ENCODE data around the gene ORAI3.

DNA sequence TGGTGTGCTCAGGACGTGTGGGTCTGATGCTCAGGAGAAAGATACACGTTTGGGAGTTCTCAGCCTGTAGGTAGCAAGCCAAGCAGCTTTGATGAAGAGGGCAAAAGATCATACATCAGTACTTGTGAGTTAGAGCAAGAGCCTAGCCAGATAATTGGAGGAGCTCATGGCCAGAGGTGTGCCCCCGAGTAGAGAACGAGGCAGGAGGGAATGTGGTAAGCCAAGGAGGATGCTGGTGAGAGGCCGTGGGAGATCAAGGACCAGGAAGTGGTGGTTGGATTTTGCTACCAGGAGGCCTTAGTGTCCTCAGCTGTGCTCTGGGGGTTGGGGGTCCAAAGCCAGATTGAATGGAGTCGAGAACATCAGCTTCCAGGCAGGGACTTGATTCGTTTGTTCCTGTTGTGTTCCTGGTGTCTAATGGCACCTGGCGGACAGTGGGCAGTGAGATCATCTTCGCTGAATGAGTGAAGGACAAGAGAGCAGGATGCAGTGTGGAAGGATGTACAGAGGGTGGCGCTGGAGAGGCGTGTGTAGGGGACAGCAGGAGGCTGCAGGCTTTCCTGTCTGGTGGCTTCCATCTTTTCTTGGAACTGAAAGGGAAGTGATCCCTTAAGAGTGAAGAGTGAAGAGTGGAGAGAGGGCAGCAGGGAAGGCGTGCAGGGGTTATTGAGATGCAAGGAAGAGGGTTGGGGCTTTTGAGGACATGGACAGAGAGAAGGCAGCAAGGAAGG, 13.9 kb upstream of the ORAI3 start:
- TF ChIP-seq, protein P1, sequence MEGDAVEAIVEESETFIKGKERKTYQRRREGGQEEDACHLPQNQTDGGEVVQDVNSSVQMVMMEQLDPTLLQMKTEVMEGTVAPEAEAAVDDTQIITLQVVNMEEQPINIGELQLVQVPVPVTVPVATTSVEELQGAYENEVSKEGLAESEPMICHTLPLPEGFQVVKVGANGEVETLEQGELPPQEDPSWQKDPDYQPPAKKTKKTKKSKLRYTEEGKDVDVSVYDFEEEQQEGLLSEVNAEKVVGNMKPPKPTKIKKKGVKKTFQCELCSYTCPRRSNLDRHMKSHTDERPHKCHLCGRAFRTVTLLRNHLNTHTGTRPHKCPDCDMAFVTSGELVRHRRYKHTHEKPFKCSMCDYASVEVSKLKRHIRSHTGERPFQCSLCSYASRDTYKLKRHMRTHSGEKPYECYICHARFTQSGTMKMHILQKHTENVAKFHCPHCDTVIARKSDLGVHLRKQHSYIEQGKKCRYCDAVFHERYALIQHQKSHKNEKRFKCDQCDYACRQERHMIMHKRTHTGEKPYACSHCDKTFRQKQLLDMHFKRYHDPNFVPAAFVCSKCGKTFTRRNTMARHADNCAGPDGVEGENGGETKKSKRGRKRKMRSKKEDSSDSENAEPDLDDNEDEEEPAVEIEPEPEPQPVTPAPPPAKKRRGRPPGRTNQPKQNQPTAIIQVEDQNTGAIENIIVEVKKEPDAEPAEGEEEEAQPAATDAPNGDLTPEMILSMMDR (IDR thresholded peaks at IDR 0.05), result peak; percentile 18 to 62
- no peak for TF ChIP-seq POLR2A (IDR thresholded peaks at IDR 0.05)
- TF ChIP-seq POLR2AphosphoS5 (IDR thresholded peaks at IDR 0.05), result no peak
- no peak for TF ChIP-seq EP300 (IDR thresholded peaks at IDR 0.05)
